Pancreas (tissue), 10 donors: ENCODE data around the gene QPRT. TPM values are rescaled to one million over a fixed set of nuclear protein-coding genes. Genes with fewer than 3 reads are reported as not detected.

ENCODE experiments used
- ATAC-seq, 4 donors: fragments of 200-7000 bp; cut with Tn5 transposase; one replicate each; pipeline versions ENCODE4 v1.8.0 to v1.9.1; 2020; ENCODE audit warnings: mild to moderate bottlenecking in 4 of 4, moderate library complexity in 4 of 4
- DNase-seq, 6 donors: peaks; one replicate each; pipeline ENCODE4 v3.0.0-alpha.2; 2020
- FAIRE-seq: peaks from 2 replicates; lab custom pipeline; 2012; peaks lifted over from hg19 to GRCh38; lab: Jason Lieb, UNC
- H3K27ac ChIP-seq, 4 donors: fragments of 200-600 bp; sonication (generic); 1 replicate in 3 of 4; 2 replicates in 1 of 4; pipeline versions ENCODE4 v1.5.0 to v1.8.0; 2020
- H3K27me3 ChIP-seq, 4 donors: fragments of 200-600 bp; one replicate each; pipeline ENCODE4 v1.8.0; 2021
- H3K36me3 ChIP-seq, 3 donors: fragments of 200-600 bp; sonication (generic) in 1 of 3; one replicate each; pipeline versions ENCODE4 v1.5.0 to v1.8.0; 2020 to 2021
- H3K4me1 ChIP-seq, 3 donors: fragments of 200-600 bp; one replicate each; pipeline ENCODE4 v1.8.0; 2021
- H3K4me3 ChIP-seq, 4 donors: fragments of 200-600 bp; sonication (generic) in 2 of 4; one replicate each; pipeline versions ENCODE4 v1.5.0 to v1.8.0; 2020 to 2021
- H3K9me3 ChIP-seq, 4 donors: fragments of 200-600 bp; one replicate each; pipeline ENCODE4 v1.8.0; 2021
- CTCF ChIP-seq, 4 donors: fragments of 200-600 bp; sonication (generic) in 3 of 4; IDR thresholded peaks; one replicate each; pipeline versions ENCODE4 v1.5.0 to v1.8.0; 2021; ENCODE audit warnings: antibody characterized with exemption in 4 of 4
- WGBS, 2 donors: extraction: QIAGEN DNeasy Blood & Tissue Kit; methylation state at CpG; one replicate each; pipeline ENCODE4 v1.1.7; 2013; 5-methylcytosine and 5-hydroxymethylcytosine counted together
- intact Hi-C, 3 donors: fragments of 100-400 bp; cut with DNase I; formaldehyde crosslinking; loops; one replicate each; pipeline versions ENCODE4 v1.11.1 to v1.14.2; 2022
- polyA plus RNA-seq, 2 donors: library from polyadenylated mRNA; stranded (reverse); fragments of 200-250 nt; gene quantifications; one replicate each; pipeline ENCODE4 v1.2.3, GENCODE V29; 2013
- total RNA-seq, 6 donors: library from RNA; stranded (reverse); fragmentation: NEBNext Ultra II Directional in 4 of 6; extraction: Animal tissue kit (Norgen Biotek cat#: 25700) in 4 of 6; gene quantifications; one replicate each; pipeline versions ENCODE4 v1.2.1 to v1.2.4, GENCODE V29; 2021 to 2023
- donor health status: healthy with polysubstance abuse.
- donor health status: DM: no; HTN: no; CAD: no; lungs with moderate emphysema.
- donor health status: DM: no; HTN: no; CAD: no.
- donor health status: control.
- donor health status: control.
- donor health status: Bipolar disorder and iron deficiency.
- donor health status: DM: yes; HTN: yes; CAD: no.
- donor health status: DM: no; HTN: no; CAD: no.
- donor health status: DM: no; HTN: no; CAD: no.
- donor health status: DM: yes; HTN: yes; CAD: no.

QPRT gene
- total and polyA plus RNA-seq, 8 donors, result 8.2 to 29.7 (median 18.4) TPM

DNA sequence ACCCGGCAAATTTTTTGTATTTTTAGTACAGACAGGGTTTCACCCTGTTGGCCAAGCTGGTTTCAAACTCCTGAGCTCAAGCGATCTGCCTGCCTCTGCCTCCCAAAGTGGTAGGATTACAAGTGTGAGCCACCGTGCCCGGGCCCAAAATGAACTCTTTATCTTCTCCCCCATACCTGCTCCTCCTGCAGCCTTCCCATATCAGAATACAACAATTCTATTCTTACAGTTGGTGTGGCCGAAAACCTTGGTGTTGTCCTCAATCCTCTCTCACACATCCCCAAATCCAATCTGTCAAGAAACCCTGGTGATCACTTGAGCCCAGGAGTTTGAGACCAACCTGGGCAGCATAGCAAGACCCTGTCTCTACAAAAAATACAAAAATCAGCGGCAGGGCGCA lies 35.4 kb upstream of the QPRT start:
- Histone ChIP-seq H3K9me3 (no peaks in the 10 kb centered on the region), H3K4me1 (no peaks in the 10 kb centered on the region), H3K27me3 (no peaks in the 10 kb centered on the region), H3K27ac (no peak overlapping the region), H3K4me3 (no peak overlapping the region), H3K36me3 (no peaks in the 10 kb centered on the region)
- 84 to 90% methylated on average over 7 of the region's 7 CpGs for WGBS, 2 donors
- no peak for FAIRE-seq
- no peak for DNase-seq
- intact Hi-C loops, result no loop called here
- ATAC-seq, result no peak
- TF ChIP-seq CTCF (IDR thresholded peaks at IDR 0.05), result no peak

DNA sequence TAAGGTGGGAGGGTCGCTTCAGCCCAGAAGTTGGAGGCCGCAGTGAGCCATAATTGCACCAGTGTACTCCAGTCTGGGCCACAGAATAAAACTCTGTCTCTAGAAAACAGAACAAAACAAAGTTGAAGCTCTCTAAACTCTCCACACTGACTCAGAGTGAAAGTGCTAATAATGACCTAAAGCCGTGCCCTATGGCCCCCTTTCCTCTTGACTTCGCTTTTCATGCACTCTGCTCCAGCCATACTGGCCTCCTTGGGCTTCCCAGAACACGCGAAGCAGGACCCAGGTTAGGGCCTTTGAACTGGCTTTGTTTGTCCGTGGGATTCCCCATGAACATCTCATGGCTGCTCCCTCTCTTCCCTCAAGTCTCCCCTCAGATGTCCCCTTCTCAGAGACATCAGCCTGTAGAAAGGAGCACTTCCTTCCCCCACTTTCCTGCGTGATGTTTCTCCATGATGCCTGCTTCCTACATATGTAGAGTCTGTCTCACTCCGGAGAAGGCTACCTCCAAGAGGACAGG lies 34.6 kb upstream of the QPRT start:
- ATAC-seq (peak in 2 of 4 donors; percentile 22 to 59), DNase-seq (no peak), FAIRE-seq (no peak)
- Histone ChIP-seq H3K9me3 (no peaks in the 10 kb centered on the region), H3K4me1 (no peaks in the 10 kb centered on the region), H3K27ac (no peak overlapping the region), H3K4me3 (no peak overlapping the region), H3K27me3 (no peaks in the 10 kb centered on the region), H3K36me3 (no peaks in the 10 kb centered on the region)
- 83 to 86% methylated on average over 9 of the region's 9 CpGs for WGBS, 2 donors
- no peak for TF ChIP-seq CTCF (IDR thresholded peaks at IDR 0.05)
- intact Hi-C loops, result no loop called here

DNA sequence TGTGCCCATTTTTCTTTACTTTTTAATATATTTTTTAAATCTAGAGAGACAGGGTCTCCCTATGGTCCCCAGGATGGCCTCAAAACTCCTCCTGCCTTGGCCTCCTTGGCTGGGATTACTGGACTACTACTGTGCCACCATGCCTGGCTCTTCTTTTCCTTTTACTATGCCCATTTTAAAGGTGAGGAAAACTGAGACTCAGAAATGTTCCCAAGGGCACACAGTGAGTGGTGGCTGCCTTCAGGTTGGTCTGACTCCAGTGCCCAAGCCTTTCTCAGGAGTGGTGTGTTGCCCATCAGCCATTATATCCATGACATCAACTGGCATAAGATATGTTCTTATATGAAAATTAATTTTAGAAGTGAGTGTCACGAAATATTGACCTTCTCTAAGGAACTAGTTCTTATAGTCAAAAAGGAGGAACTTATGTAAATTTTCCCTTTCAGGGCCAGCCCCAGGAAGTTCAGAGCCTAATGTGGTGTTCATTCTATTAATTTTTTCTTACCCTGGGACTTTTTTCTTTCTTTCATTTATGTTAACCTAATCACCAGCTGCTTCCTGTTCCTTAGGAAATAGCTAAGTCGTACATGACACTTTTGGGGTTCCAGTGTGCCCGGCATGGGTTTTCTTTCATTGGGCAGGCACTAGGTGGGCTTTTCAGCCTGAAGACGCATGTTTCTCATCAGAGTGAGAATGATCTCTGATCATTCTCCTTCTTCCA lies 33.8 kb upstream of the QPRT start:
- no peaks in the 10 kb centered on the region for H3K36me3 ChIP-seq
- intact Hi-C loops, result no loop called here
- H3K27ac ChIP-seq, result no peak overlapping the region
- ATAC-seq, result peak in 1 of 4 donors; percentile 44
- whole genome bisulfite sequencing, 2 donors, result 87 to 89% methylated on average over 4 of the region's 4 CpGs
- H3K27me3 ChIP-seq, result no peaks in the 10 kb centered on the region
- no peak for TF ChIP-seq CTCF (IDR thresholded peaks at IDR 0.05)
- no peaks in the 10 kb centered on the region for H3K4me1 ChIP-seq
- H3K4me3 ChIP-seq, result no peak overlapping the region
- FAIRE-seq, result no peak
- DNase-seq, result no peak
- no peaks in the 10 kb centered on the region for H3K9me3 ChIP-seq

DNA sequence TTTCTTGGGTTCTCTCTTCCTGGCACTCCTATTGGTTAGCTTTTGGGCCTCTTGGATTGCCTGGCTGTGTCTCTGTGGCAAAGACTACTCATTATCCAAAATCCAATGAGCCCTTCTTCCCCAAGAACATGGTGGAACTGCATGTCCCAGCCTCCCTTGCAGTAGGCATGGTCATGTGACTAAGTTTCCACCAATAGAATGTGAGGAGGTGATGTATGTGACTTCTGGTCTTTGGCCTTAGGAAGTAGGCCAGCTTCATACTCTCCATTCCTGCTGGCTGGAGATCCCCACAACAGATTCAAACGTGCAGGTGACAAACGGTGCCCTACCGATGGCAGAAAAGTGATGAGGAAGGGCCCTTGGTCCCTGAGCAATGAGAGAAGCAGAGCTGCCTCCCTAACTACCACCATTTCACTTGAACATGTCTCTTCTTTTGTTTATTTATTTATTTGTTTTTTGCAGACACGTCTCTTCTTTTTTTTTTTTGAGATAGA lies 33.2 kb upstream of the QPRT start:
- no peaks in the 10 kb centered on the region for H3K4me1 ChIP-seq
- no peak overlapping the region for H3K27ac ChIP-seq
- no peak overlapping the region for H3K4me3 ChIP-seq
- FAIRE-seq (no peak), ATAC-seq (peak in 2 of 4 donors; percentile 44 to 46), DNase-seq (no peak)
- H3K36me3 ChIP-seq, result no peaks in the 10 kb centered on the region
- no peak for TF ChIP-seq CTCF (IDR thresholded peaks at IDR 0.05)
- no peaks in the 10 kb centered on the region for H3K9me3 ChIP-seq
- no peaks in the 10 kb centered on the region for H3K27me3 ChIP-seq
- intact Hi-C loops, result no loop called here
- WGBS, 2 donors, result 49 to 72% methylated on average over 4 of the region's 4 CpGs

- Histone ChIP-seq H3K27ac (no peak overlapping the region), H3K4me1 (no peaks in the 10 kb centered on the region), H3K27me3 (no peaks in the 10 kb centered on the region), H3K36me3 (no peaks in the 10 kb centered on the region), H3K4me3 (no peak overlapping the region), H3K9me3 (no peaks in the 10 kb centered on the region)
- intact Hi-C loops, result no loop called here
- no peak for TF ChIP-seq CTCF (IDR thresholded peaks at IDR 0.05)
- DNase-seq, result no peak
- FAIRE-seq, result no peak
- ATAC-seq, result no peak
- 94 to 96% methylated on average over 3 of the region's 3 CpGs for WGBS, 2 donors
Measured at GRCh38 chr16:29646947-29647346, 32.0 kb upstream of the QPRT start.
